GM18505 (cell line): ENCODE measurements around the gene TCF12.
A peak's percentile ranks its signal among the peaks of the same experiment; 100 is the strongest.

Source experiments
- ATAC-seq: cut with Tn5 transposase; IDR thresholded peaks from one replicate; pipeline ENCODE4 v1.9.1; 2021; ENCODE audit not compliant: unreplicated experiment
- POLR2A ChIP-seq: IDR thresholded peaks from 4 replicates; pipeline ENCODE4 v1.6.1; 2011; ENCODE audit warnings: borderline replicate concordance; ENCODE audit not compliant: insufficient read depth, insufficient read length; ENCODE audit errors: extremely low read depth

TCF12 gene

GRCh38 chr15:57272771-57273357 is 354.4 kb downstream of the TCF12 start:
- ATAC-seq, result no peak
- no peak for TF ChIP-seq POLR2A

GRCh38 chr15:57273402-57273801 is 355.0 kb downstream of the TCF12 start:
- TF ChIP-seq POLR2A, result no peak
- ATAC-seq, result no peak

- TF ChIP-seq POLR2A, result no peak
- ATAC-seq, result no peak
These were observed 360.0 kb downstream of the TCF12 start for GRCh38 chr15:57278439-57278838.

- TF ChIP-seq POLR2A, result no peak
- ATAC-seq, result no peak
These were observed 362.0 kb downstream of the TCF12 start for GRCh38 chr15:57280464-57280863.

GRCh38 chr15:57281321-57281720 is 362.9 kb downstream of the TCF12 start:
- peak; percentile 45 for ATAC-seq

GRCh38 chr15:57282686-57283085 is 364.2 kb downstream of the TCF12 start:
- TF ChIP-seq POLR2A, result no peak

More at GRCh38 chr15:57281321-57281720, 362.9 kb downstream of the TCF12 start:
- no peak for TF ChIP-seq POLR2A

DNA sequence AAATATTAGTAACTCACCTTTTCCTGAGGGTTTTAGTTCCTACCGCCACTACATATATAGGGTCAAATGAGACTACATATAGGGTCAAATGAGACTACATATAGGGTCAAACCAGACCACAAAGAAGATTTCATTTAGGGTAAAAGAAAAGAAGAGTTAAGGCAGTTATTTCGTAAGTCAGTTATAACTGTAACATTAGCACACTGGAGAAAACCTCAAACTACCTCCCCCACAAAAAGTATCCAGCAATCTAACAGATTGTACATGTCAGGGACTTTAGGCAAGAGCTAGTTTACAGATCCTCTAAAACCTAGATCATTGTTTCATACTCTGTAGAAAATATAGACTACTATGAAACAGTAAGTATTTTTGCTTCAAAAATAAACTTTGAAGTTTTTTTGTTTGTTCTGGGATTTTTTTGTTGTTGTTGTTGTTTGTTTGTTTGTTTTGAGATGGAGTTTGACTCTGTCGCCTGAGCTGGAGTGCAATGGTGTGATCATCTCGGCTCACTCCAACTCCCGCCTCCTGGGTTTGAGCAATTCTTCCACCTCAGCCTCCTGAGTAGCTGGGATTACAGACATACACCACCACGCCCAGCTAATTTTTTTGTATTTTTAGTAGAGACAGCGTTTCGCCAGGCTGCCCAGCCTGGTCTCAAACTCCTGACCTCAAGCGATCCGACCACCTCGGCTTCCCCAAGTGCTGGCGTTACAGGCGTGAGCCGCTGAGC is 365.5 kb downstream of the TCF12 start:
- no peak for TF ChIP-seq POLR2A
- ATAC-seq, result peak; percentile 14

More at GRCh38 chr15:57282686-57283085, 364.2 kb downstream of the TCF12 start:
- no peak for ATAC-seq

GRCh38 chr15:57284535-57284934 is 366.1 kb downstream of the TCF12 start:
- TF ChIP-seq POLR2A, result no peak

GRCh38 chr15:57285386-57285785 is 366.9 kb downstream of the TCF12 start:
- TF ChIP-seq POLR2A, result no peak
- ATAC-seq, result no peak

More at GRCh38 chr15:57284535-57284934, 366.1 kb downstream of the TCF12 start:
- peak; percentile 52 for ATAC-seq

DNA sequence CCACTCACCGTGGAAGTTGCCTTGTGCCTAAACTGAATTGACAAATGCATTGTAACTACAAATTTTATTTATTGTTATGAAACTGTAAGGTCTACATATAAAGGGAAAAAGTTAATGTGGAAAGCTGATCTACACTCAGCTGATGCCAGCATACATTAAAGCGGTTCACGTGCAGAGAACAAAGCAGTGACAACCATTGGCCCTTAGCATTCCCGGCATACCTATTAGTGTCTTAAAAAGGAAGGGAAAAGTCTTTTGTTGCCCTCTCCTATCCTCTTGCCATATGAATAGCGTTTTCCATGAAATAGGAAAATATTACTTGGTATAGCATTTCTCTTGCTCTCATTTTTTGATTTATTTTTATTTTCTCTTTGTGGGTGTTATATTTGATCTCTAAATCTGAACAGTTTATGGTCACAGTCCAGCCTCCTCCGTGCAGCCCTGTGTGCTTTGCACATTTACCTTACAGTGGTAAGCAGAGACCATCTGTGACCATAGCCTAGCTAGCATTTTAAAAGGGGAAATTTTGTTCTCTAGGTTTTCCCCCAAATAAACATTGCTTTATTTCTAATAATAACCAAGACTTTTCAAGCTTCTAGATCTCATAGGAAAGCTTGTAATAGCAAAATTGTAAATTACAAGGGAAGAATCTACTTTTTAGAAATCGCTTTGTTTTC is 368.1 kb downstream of the TCF12 start:
- no peak for ATAC-seq
- no peak for TF ChIP-seq POLR2A

GRCh38 chr15:57287123-57287521 is 368.7 kb downstream of the TCF12 start:
- TF ChIP-seq POLR2A, result no peak
- no peak for ATAC-seq

- no peak for ATAC-seq
- no peak for TF ChIP-seq POLR2A
These were observed 370.6 kb downstream of the TCF12 start for GRCh38 chr15:57288926-57289580.

DNA sequence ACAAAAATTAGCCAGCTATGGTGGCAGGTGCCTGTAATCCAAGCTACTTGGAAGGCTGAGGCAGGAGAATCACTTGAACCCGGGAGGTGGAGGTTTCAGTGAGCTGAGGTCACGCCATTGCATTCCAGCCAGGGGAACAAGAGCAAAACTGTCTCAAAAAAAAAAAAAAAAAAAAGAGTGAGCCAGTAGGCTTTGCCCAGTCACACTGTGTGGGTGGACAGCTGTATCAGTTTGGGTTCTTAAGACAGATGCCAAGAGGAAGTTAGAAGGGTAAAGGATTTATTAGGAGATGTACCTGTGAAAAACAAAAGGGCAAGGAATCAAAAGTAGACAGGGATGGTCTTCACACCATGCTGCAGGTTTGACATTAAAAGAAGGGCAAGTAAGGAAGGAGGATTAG is 371.7 kb downstream of the TCF12 start:
- TF ChIP-seq POLR2A, result no peak
- no peak for ATAC-seq
